ENCODE data around the gene TNXB.

TNXB gene

DNA sequence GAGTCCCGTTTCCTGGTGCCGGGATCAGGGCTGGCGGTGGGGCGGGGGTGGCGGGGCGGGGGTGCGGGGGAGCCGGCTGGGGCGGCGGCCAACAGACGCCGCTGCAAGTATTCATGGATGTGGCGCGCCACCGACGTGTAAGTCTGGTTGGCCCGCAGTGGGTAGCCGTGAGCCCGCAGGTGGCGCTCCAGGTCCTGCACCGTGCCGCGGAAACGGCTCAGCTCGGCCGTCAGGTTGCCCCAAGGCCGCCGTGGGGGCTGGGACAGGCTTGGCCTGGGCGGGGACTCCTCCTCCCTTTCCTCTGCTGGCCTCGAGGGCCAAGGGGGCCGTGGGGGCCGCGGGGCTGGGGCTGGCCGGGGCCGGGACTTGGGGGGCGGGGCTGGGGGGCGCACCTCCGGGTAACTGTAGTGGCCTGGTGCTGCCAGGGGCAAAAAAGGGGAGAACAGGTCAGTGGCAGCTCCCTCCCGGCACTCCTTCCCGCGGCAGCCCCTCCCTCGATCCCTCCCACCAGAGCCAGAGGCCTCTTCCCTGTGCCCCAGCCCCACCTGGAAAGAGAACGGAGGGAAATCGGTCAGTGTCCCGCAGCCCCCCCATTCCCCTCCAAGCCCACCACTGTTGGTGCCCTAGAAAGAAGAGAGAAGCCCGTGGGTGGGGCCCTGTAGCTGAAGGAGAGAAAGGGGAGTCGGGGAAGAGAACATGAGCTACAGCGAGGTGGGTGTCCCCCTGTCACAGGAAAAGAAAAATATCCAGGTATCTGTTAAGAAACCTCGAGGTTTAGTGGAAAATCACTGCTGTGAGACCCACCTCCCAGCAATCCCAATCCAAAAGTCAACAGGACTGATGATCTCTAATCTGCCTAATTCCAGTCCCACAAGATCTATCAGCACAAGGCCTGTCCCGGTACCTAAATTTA, 21.3 kb downstream of the TNXB start:
- FAIRE-seq = no peak
- peak; percentile 74 for DNase-seq (ENCODE audit: insufficient read length, low spot score)

DNA sequence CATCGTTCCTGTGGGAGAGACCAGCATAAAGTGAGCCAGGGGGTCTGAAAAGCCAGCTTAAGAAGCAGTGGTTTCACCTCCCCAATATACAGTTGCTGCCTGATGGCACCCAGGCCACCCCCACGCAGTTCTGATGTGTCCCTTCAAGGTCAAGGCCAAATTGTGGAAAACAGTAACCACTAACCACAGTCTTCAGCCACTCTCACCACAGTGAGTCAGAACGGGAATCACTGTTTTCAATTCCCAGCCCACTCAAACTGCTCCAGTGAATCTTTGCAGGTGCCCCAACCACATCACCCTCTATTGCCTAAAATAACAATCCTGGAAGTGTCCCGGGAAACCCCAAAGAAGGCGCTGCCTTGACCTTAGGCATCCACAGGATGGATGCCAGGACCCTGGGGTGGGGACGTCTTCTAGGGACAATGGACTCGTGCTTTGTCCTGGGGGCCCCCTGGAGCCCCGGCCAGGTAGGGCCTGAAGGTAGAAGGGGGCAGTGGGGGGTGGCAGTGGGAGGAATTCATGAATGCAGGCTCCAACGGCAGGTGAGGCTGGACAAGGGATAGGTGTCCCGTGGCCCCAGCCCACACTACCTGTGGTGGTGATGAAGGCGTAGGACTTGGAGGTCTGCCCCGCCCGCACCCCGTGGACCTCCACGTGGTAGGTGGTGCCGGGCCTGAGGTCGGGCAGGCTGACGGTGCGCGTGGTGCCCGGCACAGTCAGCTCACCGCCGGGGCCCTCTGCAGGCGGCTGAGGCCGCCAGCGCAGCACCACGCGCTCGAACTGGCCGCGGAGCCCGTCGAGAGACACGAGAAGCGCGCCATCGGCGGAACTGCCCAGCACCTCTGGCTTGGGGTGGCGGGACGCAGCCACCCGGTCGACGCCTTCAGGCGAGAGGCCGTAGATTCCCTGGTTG, 22.2 kb downstream of the TNXB start:
- FAIRE-seq (peak; percentile 61), DNase-seq (ENCODE audit: insufficient read length, low spot score) (peak; percentile 74)

- DNase-seq (ENCODE audit: insufficient read length, low spot score) = no peak
- FAIRE-seq = no peak
Observed at GRCh38 chr6:32085759-32086459, 23.2 kb downstream of the TNXB start.

- FAIRE-seq (no peak), DNase-seq (ENCODE audit: insufficient read length, low spot score) (no peak)
Observed at GRCh38 chr6:32084780-32085179, 24.4 kb downstream of the TNXB start.

DNA sequence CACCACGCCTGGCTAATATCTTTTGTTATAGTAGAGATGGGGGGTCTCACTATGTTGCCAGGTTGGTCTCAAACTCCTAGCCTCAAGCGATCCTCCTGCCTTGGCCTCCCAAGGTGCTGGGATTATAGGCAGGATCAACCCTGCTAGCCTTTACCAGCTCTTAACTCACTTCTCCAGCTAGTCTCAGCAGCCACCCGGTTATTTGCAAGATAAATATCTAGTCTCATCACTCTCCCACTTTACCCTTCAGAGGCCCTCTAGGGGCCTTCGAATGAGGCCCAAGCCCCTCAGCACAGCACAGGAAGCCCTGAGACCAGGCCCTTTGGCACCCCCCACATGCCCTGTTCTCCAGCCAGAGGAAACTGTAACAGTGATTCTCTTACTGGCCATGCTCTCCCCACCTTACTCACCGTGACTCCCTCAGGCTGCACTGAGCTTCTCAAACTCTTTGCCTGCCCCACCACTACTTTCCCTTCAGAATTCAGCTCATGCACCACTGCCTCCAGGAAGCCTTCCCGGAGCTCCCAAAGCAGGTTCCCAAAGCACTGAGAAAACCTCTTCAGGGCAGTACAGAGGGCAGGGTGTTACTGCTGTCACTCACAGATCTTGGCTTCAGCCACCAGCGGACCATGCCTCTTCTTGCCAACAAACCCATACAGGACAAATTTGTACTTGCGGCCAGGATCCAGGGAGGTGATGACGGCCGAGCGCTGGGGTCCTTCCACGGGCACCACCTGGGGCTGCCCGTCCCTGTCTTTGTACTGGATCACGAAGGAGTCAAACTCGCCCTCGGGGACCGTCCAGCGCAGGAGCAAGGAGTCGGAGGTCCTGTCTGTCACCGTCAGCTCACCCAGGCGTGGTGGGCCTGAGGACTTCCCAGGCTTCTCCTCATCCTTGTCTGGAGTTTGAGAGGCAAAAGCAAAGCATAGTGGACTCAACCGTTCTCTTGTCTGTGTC, 25.0 kb downstream of the TNXB start:
- DNase-seq (ENCODE audit: insufficient read length, low spot score) (no peak), FAIRE-seq (no peak)

GRCh38 chr6:32082935-32083334, 26.2 kb downstream of the TNXB start:
- DNase-seq (ENCODE audit: insufficient read length, low spot score) (no peak), FAIRE-seq (no peak)

DNA sequence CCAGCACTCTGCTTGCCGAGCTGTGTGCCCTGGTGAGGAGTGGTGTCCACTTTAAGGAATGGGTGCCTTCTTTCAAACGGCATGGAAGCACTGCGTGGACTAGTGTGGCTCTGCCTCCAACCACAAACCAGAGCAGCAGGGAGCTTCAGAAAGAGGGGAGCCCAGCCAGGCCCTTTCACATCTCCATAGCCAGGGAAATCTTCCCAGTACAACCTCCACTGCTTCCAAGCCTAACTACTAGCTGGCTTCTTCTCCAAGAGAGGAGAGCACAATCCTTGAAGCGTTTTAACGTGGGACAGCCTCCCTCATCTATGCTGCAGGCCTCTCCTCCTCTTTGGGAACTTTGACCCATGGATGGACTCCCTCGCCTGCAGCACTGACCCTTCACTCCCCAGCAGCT, 26.7 kb downstream of the TNXB start:
- FAIRE-seq = no peak
- no peak for DNase-seq (ENCODE audit: insufficient read length, low spot score)

DNA sequence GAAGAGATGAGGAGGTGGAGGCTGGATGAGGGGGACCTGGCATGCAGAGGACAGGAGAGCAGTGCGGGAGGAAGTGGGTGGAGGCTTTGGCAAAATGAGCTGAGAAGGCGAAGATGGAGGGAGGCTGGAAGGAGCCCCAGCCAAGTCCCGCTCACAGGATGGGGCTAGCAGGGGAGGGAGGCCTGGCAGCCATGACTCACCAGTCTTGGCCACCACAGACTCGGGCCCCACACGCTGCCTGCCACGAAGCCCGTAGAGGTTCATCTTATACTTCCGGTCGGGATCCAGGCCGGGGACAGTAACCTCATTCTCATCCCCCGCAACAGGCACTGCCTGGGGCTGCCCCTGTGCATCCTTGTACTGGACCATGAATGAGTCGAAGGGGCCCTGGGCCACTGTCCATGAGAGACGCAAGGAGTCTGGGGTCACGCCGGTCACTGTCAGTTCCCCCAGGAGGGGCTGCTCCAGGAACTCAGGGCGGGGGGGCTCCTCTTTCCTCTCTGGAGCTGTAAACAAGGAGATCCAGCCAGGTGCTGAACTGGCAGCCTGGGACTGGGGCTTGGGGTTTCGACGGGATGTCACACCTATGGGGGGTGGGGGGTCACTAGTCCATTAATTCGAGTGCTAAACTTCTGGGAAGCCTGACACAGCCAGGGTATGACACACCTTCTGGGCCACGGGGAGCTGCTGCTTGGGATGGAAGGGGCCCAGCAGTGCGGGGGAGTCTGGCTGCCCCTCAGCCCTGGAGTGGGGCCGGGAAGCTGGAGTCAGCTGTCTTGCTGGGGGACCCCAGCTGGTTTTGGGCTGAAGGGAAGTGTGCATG, 27.8 kb downstream of the TNXB start:
- FAIRE-seq = no peak

DNA sequence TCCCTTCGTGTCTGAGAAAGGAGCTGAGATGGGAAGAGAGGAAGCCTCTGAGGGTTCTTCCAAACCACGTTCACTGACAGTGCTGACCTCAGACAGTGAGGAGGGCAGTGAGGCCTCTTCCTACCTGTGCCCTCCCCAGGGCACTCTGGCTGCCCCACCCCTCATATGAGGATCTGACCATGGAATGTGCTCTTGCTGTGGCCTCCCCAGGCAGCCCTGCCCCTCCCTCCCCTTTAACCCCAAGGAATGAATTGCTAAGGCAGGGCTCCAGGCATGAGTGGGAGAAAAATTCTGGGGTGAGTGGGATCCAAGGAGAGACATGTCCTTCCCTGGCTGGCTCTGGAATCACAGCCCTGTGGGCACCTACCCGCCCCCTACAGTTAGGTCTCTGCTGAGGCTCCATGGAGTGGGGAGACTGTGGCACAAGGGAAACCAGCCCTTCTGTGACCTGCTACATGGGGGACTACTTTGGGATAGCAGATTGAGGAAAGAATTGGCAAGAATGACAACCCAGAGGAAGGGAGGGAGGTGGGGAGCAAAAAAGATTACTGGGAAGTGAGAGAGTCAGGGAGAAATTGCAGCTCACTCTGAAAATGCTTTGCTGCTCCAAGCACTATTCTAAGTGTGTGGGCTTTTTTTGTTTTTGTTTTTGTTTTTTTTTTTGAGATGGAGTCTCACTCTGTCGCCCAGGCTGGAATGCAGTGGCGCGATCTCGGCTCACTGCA, 29.4 kb downstream of the TNXB start:
- FAIRE-seq = no peak
- DNase-seq (ENCODE audit: insufficient read length, low spot score) = no peak

More for the DNA sequence above, 27.8 kb downstream of the TNXB start:
- DNase-seq (ENCODE audit: insufficient read length, low spot score) = no peak

DNA sequence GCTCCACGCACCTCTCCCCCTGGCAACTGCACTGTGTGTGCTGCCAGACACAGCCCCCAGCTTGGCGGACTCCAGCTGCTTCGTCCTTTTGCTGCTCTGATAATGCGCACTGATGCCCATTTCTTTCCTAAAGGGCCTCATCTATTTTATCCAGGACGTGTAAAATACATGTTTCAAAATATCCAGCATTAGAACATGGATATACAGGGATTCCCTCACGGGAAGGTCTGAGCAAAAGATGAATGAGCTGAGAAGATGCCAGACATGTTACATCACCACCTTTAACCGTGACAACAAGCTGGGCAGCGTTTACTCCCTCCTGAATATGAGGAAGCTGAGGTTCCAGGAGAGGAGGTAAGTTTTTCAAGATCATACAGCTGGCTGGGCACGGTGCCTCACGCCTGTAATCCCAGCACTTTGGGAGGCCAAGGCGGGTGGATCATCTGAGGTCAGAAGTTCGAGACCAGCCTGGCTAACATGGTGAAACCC, 32.8 kb downstream of the TNXB start:
- FAIRE-seq (no peak), DNase-seq (ENCODE audit: insufficient read length, low spot score) (no peak)

DNA sequence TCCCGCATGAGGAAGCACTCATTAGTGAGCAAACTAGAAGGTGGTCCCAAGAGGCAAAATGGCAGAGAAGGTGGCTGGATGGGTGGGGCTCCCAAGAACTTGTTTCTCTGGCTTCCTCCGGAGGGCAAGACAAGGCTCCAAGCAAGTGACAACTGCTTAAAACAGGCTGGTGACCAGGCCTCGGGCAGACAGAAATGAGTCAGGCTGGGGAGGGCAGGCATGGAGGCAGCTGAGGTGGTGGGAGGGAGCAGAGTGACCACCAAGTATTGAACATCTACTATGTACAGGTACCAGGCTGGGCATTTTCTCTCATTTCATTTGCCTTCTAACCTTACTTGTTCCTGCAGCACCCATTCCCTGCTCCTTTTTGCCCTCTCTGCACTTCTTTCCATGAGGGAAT, 33.4 kb downstream of the TNXB start:
- FAIRE-seq (no peak), DNase-seq (ENCODE audit: insufficient read length, low spot score) (no peak)

DNA sequence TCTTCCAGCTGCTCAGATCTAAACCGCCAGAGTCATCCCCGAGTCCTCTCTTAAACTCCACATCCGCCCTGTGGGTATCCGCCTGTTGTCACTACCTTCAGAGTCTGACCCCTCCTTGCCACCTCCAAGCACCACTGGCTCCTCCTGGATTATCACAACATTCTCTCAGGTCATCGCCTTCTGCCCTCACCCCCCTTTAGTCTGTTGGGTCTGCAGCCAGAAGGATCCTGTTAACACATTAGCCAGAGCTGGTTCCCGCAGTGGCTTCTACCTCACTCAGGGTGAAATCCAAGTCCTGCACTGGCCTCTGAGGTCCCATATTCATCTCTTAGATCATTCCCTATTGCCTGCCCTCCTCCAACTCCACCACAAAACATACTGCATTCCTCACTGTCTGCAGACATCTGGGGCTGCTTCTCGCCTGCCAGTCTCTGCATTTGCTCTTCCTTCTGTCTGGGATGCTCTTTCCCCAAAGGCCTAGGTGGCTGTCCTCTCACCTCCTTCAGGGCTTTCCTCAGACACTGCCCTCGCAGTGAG, 34.1 kb downstream of the TNXB start:
- no peak for DNase-seq (ENCODE audit: insufficient read length, low spot score)
- no peak for FAIRE-seq

DNA sequence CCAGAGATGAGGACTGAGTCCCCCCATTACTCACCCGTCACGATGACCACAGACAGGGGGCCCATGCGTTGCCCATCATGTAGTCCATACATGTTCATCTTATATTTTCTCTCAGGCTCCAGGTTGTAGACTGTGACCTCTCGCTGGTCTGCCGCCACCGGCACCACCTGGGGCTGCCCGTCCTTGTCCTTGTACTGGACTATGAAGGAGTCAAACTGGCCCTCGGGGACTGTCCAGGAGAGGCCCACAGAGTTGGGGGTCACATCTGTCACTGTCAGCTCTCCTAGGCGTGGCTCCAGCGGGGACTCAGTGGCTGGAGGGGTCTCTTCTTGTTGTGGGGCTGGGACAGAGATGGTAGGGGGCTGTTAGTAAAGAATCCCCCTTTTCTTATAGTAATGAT, 35.5 kb downstream of the TNXB start:
- DNase-seq (ENCODE audit: insufficient read length, low spot score) (no peak), FAIRE-seq (no peak)

GRCh38 chr6:32073101-32073500, 36.0 kb downstream of the TNXB start:
- DNase-seq (ENCODE audit: insufficient read length, low spot score) = no peak
- FAIRE-seq = no peak

- FAIRE-seq = no peak
- no peak for DNase-seq (ENCODE audit: insufficient read length, low spot score)
Observed at GRCh38 chr6:32070814-32071543, 38.2 kb downstream of the TNXB start.

DNA sequence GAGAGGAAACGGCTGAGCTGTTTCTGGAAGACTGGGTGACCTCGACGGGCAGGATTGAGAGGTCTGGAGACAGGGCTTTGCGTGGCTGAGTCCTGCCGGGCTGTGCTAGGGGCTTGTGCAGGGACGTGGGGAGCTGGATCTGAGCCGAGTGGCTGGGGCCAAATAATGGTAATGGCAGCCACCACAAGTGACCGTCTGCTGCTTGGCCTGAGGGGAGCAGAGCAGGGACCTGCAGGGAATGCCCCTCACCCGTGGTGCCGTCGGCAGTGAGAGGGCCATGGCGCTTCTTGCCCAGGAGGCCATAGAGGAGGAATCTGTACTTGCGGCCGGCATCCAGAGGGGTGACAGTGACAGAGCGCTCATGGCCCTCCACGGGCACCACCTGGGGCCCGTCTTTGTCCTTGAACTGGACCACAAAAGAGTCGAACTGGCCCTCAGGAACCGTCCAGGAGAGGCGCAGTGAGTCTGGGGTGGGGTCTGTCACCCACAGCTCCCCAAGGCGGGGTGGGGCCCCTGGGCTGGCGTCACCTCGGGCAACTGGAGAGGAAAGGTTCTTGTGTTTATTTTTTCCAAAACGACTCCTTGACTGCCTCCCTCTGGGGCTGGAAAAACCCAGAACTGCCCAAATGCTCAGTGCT, 39.1 kb downstream of the TNXB start:
- DNase-seq (ENCODE audit: insufficient read length, low spot score) (no peak), FAIRE-seq (no peak)

DNA sequence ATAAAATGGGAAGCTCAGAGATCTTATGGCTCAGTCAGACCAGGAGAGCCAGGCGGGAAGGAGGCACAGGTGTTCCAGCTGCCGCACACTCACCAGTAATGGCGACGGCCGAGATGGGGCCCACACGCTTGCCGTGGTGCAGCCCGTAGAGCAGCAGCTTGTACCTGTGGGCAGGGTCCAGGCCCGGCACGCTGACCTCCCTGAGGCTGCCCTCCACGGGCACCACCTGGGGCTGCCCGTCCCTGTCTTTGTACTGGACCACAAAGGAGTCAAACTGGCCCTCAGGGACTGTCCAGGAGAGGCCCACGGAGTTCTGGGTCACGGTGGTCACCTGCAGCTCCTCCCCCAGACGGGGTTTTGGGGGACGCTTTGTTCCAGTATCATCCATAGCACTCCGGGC, 39.7 kb downstream of the TNXB start:
- FAIRE-seq (no peak), DNase-seq (ENCODE audit: insufficient read length, low spot score) (no peak)

All from GM19239 (cell line).